ENCODE measurements around the gene STAC2.

DNA sequence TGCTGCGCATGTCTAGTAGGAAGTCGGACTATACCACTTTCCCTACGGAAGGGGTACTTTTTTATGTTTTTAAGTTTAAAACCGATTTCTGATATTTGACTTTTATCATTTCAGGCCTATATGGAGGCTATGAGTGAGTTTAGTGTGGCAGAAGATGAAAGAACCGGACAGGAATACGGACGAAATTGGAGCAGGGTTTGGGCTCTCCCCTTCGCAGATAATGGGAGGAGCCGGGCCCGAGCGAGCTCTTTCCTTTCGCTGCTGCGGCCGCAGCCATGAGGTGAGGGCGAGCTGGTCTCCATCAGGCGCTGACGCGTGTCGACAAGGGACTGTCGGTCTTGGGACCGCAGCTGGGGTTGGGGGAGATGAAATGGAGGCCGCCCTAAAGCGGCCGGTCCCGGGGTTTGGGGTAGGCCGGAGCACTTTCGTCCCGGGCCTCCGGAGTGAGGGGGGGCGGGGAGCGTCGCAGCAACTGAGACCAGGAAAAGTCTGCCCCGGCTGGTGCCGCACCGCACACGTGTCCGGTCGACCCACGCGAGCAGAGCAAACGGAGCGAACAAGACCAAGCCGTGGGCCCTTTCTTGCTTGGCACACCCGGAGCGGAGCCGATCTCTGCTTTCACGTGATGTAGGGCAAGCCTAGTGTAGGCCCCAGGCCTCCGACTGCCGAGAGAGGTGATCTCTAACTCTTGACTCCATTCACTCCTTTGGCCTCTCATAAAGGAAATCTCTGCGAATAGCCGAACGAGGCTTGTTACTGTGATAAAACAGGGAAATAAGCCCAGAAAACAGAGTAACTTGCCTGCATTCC, 25.5 kb downstream of the STAC2 start, which contains the start of gene RPL19:
- TF ChIP-seq, protein P1, sequence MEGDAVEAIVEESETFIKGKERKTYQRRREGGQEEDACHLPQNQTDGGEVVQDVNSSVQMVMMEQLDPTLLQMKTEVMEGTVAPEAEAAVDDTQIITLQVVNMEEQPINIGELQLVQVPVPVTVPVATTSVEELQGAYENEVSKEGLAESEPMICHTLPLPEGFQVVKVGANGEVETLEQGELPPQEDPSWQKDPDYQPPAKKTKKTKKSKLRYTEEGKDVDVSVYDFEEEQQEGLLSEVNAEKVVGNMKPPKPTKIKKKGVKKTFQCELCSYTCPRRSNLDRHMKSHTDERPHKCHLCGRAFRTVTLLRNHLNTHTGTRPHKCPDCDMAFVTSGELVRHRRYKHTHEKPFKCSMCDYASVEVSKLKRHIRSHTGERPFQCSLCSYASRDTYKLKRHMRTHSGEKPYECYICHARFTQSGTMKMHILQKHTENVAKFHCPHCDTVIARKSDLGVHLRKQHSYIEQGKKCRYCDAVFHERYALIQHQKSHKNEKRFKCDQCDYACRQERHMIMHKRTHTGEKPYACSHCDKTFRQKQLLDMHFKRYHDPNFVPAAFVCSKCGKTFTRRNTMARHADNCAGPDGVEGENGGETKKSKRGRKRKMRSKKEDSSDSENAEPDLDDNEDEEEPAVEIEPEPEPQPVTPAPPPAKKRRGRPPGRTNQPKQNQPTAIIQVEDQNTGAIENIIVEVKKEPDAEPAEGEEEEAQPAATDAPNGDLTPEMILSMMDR (IDR thresholded peaks at IDR 0.05; ENCODE audit: low read depth, low read length): no peak
- TF ChIP-seq POLR2A (IDR thresholded peaks at IDR 0.05; ENCODE audit: extremely low read depth, insufficient read length): peak; percentile 94
- peak; percentile 80 for TF ChIP-seq MYC (IDR thresholded peaks at IDR 0.05; ENCODE audit: low read depth, low read length)
